Ectodermal cell (in vitro differentiated cells): ENCODE measurements around the gene SPATA31C1.

Experiments used
- H3K27ac ChIP-seq: 2 replicates; pipeline ENCODE4 v1.7.0; 2013; ENCODE audit warnings: mild to moderate bottlenecking, low read depth, low read length; ENCODE audit not compliant: insufficient read depth, poor library complexity, severe bottlenecking
- H3K27me3 ChIP-seq: 2 replicates; pipeline ENCODE4 v1.7.0; 2013; ENCODE audit warnings: mild to moderate bottlenecking, low read length; ENCODE audit not compliant: insufficient read depth, control insufficient read depth, poor library complexity, severe bottlenecking
- H3K36me3 ChIP-seq: one replicate; pipeline ENCODE4 v1.7.0; 2013; ENCODE audit warnings: low read length; ENCODE audit not compliant: control insufficient read depth, insufficient read depth
- H3K4me1 ChIP-seq: one replicate; pipeline ENCODE4 v1.7.0; 2013; ENCODE audit warnings: low read length; ENCODE audit not compliant: control insufficient read depth, insufficient read depth
- H3K4me3 ChIP-seq: 2 replicates; pipeline ENCODE4 v1.7.0; 2013; ENCODE audit warnings: low read depth, low read length, control low read depth; ENCODE audit not compliant: insufficient read depth
- H3K9me3 ChIP-seq: 2 replicates; pipeline ENCODE4 v1.7.0; 2013; ENCODE audit warnings: mild to moderate bottlenecking, low read length, moderate library complexity; ENCODE audit not compliant: control insufficient read depth
- WGBS, 2 experiments: methylation state at CpG; one replicate each; pipeline ENCODE4 v1.1.7; 2013; ENCODE audit warnings: missing lambda C conversion rate in 2 of 2; 5-methylcytosine and 5-hydroxymethylcytosine counted together

The SPATA31C1 gene

DNA sequence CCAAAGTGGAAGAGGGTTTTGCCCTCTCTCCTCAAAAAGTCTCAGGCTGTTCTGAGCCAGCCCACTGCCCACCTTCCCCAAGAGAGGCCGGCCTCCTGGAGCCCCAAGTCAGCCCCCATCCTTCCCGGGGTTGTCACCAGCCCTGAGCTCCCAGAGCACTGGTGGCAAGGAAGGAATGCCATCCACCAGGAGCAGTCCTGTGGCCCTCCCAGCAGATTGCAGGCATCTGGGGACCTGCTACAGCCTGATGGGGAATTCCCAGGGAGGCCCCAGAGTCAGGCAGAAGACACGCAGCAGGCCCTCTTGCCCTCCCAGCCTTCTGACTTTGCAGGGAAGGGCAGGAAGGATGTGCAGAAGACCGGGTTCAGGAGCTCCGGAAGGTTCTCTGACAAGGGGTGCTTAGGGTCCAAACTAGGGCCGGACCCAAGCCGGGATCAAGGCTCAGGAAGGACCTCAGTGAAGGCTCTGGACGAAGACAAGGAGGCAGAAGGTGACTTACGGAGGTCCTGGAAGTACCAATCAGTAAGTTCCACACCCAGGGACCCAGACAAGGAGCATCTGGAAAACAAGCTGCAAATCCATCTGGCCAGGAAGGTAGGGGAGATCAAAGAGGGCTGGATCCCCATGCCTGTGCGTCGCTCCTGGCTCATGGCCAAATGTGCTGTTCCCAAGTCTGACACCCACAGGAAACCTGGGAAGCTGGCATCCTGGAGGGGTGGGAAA lies 31.4 kb upstream of the SPATA31C1 start:
- 91 to 95% methylated on average over 11 of the region's 11 CpGs for WGBS, 2 experiments
- Histone ChIP-seq H3K9me3 (no peaks in the 10 kb centered on the region), H3K27ac (no peak overlapping the region), H3K4me3 (no peak overlapping the region), H3K27me3 (no peaks in the 10 kb centered on the region), H3K4me1 (peaks cover 5% of the 10 kb centered on the region), H3K36me3 (no peaks in the 10 kb centered on the region)

GRCh38 chr9:87886933-87887505 lies 30.7 kb upstream of the SPATA31C1 start:
- WGBS, 2 experiments: 93 to 95% methylated on average over 13 of the region's 13 CpGs
- Histone ChIP-seq H3K36me3 (no peaks in the 10 kb centered on the region), H3K4me3 (no peak overlapping the region), H3K27me3 (no peaks in the 10 kb centered on the region), H3K27ac (no peak overlapping the region), H3K4me1 (peaks cover 5% of the 10 kb centered on the region), H3K9me3 (no peaks in the 10 kb centered on the region)

DNA sequence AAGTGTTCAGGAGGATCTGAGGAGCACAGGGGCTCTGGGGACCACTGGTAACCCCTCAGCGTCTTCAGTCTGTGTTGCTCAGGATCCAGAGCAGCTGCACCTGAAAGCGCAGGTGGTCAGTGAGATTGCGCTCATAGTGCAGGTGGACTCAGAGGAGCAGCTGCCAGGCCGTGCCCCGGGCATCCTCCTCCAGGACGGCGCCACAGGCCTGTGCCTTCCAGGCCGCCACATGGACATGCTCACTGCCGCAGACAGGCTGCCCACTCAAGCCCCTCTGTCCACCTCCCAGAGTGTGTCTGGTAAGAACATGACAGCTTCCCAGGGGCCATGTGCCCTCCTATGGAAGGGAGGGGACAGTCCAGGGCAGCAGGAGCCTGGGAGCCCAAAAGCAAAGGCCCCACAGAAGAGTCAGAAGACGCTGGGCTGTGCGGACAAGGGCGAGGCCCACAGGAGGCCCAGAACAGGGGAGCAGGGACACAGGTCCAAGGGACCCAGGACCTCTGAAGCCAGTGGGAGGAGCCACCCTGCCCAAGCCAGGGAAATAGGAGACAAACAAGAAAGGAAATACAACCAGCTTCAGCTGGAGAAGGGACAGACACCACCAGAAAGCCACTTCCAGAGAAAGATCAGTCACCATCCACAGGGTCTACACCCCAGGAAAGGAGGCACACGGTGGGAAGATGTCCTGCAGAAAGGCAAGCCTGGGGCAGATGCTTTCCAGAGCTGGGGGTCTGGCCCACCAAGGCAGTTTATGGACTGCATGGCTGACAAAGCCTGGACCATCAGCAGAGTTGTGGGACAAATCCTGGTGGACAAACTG lies 29.9 kb upstream of the SPATA31C1 start:
- H3K9me3 ChIP-seq: no peaks in the 10 kb centered on the region
- no peaks in the 10 kb centered on the region for H3K36me3 ChIP-seq
- no peaks in the 10 kb centered on the region for H3K27me3 ChIP-seq
- 95 to 97% methylated on average over 13 of the region's 13 CpGs for WGBS, 2 experiments
- no peak overlapping the region for H3K27ac ChIP-seq
- H3K4me3 ChIP-seq: no peak overlapping the region
- peaks cover 5% of the 10 kb centered on the region for H3K4me1 ChIP-seq

DNA sequence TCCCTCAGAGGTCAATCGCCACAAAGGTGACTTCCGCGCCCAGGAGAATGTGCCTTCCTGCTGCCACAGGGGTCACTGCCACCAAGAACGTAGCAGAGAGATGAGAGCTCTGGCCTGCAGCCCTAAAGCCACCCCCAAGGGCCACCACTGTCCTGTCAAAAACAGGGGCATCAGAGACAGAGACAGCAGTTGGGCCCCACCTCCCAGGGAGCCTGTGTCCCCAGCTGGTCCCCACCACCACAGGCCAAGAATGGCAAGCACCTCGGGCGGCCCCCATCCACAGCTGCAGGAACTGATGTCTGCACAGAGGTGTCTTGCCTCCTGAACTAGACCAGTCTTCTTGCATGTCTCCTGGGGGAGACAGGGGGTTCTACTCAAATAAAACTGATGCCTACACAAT lies 29.3 kb upstream of the SPATA31C1 start:
- WGBS, 2 experiments: 80 to 87% methylated on average over 6 of the region's 6 CpGs

GRCh38 chr9:87889065-87889881 lies 28.5 kb upstream of the SPATA31C1 start:
- H3K27ac ChIP-seq: no peak overlapping the region
- no peaks in the 10 kb centered on the region for H3K4me1 ChIP-seq
- no peaks in the 10 kb centered on the region for H3K36me3 ChIP-seq
- H3K4me3 ChIP-seq: no peak overlapping the region
- WGBS, 2 experiments: 92 to 93% methylated on average over 12 of the region's 12 CpGs
- no peaks in the 10 kb centered on the region for H3K27me3 ChIP-seq
- no peaks in the 10 kb centered on the region for H3K9me3 ChIP-seq

More for the DNA sequence above, 29.3 kb upstream of the SPATA31C1 start:
- Histone ChIP-seq H3K36me3 (no peaks in the 10 kb centered on the region), H3K9me3 (no peaks in the 10 kb centered on the region), H3K4me1 (peaks cover under 1% of the 10 kb centered on the region), H3K27me3 (no peaks in the 10 kb centered on the region), H3K4me3 (no peak overlapping the region), H3K27ac (no peak overlapping the region)

- Histone ChIP-seq H3K9me3 (no peaks in the 10 kb centered on the region), H3K27me3 (no peaks in the 10 kb centered on the region), H3K4me1 (no peaks in the 10 kb centered on the region), H3K36me3 (no peaks in the 10 kb centered on the region), H3K27ac (no peak overlapping the region), H3K4me3 (no peak overlapping the region)
- WGBS, 2 experiments: 93 to 96% methylated on average over 4 of the region's 4 CpGs
These were observed 27.9 kb upstream of the SPATA31C1 start for GRCh38 chr9:87889882-87890252.

- WGBS, 2 experiments: 88 to 91% methylated on average over 10 of the region's 10 CpGs
- Histone ChIP-seq H3K9me3 (no peaks in the 10 kb centered on the region), H3K36me3 (no peaks in the 10 kb centered on the region)
These were observed 26.9 kb upstream of the SPATA31C1 start for GRCh38 chr9:87890837-87891236.

GRCh38 chr9:87891754-87892153 lies 26.0 kb upstream of the SPATA31C1 start:
- no peaks in the 10 kb centered on the region for H3K36me3 ChIP-seq
- 86 to 91% methylated on average over 4 of the region's 6 CpGs for WGBS, 2 experiments
- H3K9me3 ChIP-seq: no peaks in the 10 kb centered on the region
- no peaks in the 10 kb centered on the region for H3K4me1 ChIP-seq
- no peaks in the 10 kb centered on the region for H3K27me3 ChIP-seq
- H3K27ac ChIP-seq: no peak overlapping the region
- no peak overlapping the region for H3K4me3 ChIP-seq

More at GRCh38 chr9:87890837-87891236, 26.9 kb upstream of the SPATA31C1 start:
- no peak overlapping the region for H3K27ac ChIP-seq
- no peaks in the 10 kb centered on the region for H3K4me1 ChIP-seq
- H3K27me3 ChIP-seq: no peaks in the 10 kb centered on the region
- no peak overlapping the region for H3K4me3 ChIP-seq

GRCh38 chr9:87892956-87893355 lies 24.8 kb upstream of the SPATA31C1 start:
- 89 to 94% methylated on average over 4 of the region's 4 CpGs for WGBS, 2 experiments

More at GRCh38 chr9:87892956-87893355, 24.8 kb upstream of the SPATA31C1 start:
- H3K9me3 ChIP-seq: no peaks in the 10 kb centered on the region
- no peak overlapping the region for H3K4me3 ChIP-seq
- no peaks in the 10 kb centered on the region for H3K36me3 ChIP-seq
- no peak overlapping the region for H3K27ac ChIP-seq
- no peaks in the 10 kb centered on the region for H3K4me1 ChIP-seq
- H3K27me3 ChIP-seq: no peaks in the 10 kb centered on the region
